M059J (cell line): ENCODE data around the gene MRGPRE. TPM values are rescaled to one million over a fixed set of nuclear protein-coding genes. Genes with fewer than 3 reads are reported as not detected.

ENCODE experiments used
- DNase-seq: peaks from one replicate; pipeline ENCODE4 v3.0.0-alpha.2; 2012; ENCODE audit warnings: low read depth
- total RNA-seq: library from RNA; depleted of rRNA; stranded (reverse); fragments of >200 nt; shearing (Covaris generic); gene quantifications from 2 replicates; pipeline ENCODE4 v1.2.3, GENCODE V29; 2014

MRGPRE gene
- total RNA-seq, 1 experiment from 2014 or later = not detected

DNA sequence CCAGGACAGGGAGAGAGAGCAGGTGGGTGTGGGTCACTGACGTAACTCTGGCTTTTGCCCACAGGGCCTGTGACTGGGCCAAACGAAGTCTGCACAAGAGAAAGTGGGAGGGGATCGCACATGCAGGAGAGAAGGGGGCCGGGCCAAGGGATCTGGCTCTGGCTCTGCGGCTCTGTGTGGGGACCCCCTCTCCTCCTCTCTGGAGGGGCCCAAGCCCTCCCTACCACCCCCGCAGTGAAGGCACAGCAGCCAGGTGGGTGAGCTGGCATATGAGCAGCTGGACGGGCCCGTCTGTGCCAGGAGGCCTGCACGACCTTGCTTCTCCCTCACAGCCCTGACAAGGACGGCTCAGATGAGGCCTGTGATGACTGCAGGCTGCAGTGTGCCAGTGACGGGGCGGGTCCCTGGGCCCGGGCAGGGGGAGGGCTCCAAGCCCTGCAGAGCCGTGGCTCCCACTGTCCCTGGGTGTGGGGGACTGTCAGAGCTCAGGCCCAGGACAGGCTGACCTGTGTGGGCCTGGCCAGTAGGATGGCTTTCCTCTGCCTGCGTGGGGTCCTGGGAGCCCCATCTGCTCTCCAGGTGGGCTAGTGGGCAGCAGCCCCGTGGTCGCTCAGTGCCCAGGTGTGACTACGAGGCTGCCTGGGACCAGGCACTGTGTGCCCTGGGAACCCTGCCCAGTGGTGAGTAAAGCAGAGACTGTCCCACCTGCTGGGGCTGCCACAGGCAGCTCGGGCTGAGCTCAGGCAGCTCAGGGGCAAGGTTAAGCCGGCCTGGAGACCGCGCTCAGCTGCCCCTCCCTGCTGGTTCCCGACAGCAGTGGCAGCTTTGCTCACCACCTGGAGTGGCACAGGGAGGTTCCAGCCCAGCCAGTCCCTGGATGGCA is 35.8 kb downstream of the MRGPRE start:
- no peak for DNase-seq

DNA sequence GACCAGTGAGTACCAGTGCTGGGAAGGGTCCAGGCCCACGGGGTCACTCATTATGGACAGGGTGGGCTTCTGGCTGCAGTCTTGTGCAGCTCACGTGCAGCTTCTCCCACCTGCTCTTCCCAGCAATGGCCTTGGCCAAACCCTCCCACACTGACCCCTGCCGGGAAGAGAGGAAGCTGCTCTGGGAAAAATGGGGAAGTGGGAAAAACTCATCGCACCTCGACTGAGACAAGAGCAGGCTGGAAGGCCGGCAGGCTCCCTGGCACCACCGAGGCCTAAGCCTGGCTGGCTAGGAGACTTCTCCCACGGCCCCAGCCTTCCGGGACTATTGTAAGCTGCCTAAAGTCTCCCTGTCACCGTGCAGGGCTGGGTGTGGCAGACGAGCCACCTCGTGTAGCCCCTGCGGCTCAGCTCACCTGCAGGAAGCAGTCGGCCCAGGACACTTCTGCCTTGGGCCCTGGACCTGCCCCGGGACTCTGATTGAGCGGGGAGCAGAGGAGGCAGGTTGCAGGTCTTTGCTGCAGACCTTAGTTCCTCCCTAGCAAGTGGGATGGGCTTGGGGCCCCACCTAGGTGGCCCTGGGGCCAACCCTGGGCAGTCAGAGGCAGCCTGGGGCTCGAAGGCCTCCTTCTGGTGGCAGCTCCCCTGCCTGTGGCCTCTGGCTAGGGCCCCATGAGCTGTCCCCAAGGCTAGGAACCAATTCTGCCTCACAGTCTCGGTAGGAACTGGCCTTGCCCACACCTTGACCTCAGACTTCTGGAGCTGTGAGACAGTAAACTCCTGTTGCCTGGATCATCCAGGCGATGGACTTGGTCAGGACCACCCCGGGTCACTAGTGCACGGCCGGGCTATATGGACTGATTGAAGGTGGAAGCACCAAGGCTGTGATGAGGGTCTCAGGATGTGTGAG is 36.7 kb downstream of the MRGPRE start:
- no peak for DNase-seq

DNA sequence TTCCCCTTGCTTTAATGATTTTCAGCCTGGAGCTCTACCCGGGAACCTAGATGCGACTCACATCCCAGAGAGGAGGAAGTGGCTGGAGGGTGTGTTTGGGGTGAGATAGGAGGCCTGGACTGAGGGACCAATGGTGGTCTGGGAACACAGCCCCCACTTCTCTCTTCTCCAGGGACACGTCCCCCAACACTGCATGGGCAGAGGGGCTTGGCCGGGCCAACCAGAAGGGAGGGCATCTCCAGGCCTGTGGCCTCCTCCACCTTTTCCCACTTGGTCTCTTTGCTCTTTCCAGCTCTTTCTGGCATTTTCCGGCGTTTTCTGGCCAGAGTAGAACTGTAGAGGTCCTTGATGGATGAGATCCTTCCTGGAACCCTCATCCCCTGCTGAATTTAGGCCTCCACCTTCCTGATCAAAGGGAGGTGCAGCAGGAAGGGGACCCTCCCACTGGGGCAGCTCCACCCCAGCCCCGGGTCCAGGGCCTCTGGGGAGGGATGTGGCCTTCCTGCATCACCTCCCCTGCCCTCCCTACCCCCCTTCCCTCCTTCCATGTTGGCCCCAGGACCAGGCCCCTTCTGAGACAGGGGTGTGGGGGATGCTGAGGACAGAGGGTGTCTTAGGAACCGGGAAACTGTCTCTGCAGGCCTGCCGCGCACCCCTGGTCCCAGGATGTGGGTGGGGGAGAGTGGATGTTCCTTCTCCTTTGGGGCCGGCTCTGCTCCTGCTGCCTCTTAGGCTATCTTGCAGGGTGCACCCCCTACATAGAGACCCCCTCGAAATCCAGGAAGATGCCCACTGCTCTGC is 38.0 kb downstream of the MRGPRE start:
- DNase-seq = no peak

DNA sequence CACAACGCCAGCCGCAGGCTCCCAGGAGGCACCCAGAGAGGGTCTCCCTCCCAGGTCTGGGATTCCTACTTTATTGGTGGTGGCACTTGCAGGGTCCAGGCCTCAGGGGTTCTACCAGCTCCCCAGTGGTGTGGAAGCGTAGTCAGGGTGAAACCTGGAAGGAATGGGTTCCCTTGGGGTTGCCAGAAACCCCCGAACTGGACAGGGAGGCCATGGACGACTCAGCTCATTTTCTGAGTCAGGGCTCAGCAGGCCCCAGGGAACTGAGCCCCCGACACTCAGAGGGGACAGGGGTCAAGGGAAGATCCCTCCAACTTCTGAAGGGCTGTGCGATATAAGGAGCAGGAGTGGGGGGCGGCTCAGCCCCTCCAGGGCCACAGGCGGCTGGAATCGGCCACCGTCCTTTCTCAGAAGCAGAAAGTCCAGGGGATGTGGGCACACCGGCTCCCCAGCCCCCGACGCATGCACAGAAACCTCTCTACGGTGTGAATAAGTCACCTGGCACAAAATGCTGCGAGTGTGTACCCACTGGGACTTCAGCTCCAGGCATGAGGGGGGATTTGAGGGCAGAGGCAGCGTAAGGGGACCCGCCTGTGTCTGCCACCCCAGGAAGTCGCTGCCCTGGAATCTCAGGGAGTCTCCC is 38.7 kb downstream of the MRGPRE start:
- no peak for DNase-seq

DNA sequence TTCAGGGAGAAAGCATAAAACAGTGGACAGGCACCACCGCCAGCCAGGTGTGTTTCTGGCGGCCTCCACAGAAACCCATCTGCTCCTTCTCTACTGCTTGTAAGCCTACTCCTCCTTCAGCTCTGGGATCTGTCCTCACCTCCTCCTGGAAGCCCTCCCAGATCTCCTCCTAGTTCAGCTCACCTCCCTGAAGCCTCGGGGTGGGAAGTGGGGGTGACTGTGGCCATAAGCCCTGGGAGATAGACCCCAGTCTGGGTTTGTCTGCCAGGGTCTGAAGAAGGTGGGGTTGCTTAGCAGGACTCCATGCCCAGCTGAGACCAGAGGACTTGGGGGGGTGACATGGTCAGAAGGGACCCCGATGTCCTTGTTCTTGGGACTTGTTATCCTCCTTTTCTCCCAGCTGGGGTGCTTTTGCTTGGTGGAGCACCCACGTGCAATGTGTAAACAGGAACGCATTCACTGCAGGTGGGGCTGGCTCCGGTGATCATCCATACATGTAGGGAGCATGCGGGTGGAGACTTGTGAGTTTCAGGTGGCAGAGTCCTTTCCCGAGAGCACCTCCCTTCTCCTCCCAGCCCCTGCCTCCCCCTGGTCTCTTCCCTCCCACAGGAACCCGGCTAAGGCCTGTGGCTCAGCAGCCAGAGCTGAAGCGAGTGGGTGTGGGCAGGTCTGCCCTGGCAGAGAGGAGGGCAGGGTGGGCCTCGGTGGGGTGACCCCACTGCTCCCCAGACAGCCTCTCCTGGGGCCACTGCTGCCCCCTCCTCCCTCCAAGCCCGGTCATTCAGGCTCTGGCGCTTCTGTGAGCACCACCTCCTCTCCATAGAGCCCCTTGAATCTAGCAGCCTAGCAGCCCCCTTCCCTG is 39.5 kb downstream of the MRGPRE start:
- DNase-seq = no peak

DNA sequence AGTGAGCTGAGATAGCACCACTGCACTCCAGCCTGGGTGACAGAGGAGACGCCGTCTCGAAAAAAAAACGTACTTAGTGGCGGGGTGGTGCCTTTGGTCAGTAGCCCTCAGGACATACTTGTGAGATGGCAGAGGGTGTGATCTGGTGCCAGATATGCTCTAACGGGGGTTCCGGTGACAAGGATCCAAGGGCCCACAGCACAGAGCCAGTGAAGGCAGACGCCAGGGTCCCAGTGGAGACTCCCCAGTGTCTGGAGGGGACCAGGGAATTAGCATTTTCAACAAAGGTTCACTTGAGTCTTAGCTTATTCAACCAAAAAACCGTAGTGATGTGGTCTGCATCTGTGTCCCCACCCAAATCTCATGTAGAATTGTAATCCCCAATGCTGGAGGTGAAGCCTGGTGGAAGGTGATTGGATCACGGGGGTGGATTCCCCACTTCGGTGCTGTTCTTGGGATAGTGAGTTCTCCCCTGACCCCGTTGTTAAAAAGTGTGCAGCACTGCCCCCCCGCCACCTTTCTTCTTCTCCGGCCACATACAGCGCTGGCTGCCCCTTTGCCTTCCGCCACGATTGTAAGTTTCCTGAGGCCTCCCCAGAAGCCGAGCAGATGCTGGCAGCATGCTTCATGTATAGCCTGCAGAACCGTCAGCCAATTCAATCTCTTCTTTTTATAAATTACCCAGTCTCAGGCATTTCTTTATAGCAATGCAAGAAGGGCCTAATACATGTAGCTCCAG is 40.5 kb downstream of the MRGPRE start:
- no peak for DNase-seq

DNA sequence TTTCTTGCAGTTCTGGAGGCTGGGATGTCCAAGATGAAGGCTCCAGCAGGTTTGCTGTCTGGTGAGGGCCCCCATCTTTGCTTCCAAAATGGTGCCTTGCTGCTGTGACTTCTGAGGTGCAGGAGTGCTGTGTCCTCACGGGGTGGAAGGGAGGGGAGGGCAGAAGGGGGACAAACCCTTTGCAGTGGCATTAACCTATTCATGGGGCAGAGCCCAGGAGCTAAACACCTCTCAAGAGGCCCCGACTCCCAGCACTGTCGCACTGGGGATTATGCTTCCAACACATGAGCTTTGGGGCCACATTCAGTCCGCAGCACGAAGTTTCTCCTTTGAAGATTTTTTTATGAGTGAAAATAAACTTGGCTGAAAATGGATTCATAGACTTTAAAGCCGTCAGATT is 41.6 kb downstream of the MRGPRE start:
- no peak for DNase-seq

DNA sequence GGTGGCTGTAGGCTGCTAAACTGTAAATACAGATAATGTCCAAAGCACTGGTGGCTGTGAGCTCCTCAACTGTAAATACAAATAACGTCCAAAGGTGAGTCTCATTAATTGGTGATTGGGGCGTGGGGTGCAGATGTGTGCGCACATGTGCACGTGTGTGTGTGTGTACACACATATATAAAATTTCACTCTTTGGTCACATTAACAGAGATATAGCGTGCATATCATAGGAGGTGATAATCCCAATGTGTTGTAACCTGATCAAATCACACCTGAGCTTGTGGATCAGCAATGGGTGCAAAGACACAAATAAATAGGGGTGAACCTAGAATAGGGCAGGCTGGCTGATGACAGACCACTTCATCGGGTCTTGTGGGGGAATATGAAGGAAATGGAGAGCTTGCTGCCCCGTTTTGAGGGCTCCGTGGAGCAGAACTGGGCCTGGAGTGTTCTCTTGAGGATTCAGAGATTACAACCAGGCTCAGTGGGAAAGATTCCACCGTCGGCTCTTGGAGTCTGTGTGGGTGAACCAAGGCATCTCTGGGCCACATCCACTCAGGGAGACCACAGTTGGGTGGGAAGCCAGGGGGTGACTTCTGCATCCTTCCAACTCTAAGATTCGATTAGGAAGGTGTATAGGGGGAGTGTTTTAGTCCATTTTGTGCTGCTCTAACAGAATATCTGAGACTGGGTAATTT is 42.2 kb downstream of the MRGPRE start:
- DNase-seq = no peak

DNA sequence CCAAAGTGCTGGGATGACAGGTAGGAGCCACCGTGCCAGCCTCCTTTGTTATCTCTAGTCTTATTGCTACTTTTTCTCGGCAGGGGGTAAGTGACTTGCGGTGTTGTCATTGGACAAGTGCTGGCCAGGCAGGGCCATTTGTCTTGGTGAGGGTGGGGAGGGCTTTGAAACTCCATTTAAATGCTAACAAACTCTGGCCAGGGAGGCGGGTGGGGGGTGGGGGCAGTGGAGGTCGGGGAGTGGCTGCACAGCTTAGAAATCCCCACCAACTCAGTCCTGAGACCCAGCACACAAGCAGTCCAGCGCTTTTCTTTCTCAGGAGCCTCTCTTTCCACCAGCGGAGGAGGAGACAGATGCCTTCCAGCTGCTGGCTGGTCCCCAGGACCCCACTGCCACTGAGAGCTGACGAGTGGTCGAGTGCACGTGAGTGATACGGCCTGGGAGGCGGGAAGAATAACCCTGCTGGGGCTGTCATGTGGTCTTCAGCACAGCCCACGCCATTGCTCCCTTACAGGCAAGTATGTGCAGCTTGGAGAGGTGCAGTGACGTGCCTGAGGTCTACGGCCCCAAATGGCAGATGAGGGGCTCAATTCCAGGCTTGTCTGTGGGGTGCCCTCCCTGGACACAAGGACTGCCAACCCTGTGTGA is 42.9 kb downstream of the MRGPRE start:
- no peak for DNase-seq

DNA sequence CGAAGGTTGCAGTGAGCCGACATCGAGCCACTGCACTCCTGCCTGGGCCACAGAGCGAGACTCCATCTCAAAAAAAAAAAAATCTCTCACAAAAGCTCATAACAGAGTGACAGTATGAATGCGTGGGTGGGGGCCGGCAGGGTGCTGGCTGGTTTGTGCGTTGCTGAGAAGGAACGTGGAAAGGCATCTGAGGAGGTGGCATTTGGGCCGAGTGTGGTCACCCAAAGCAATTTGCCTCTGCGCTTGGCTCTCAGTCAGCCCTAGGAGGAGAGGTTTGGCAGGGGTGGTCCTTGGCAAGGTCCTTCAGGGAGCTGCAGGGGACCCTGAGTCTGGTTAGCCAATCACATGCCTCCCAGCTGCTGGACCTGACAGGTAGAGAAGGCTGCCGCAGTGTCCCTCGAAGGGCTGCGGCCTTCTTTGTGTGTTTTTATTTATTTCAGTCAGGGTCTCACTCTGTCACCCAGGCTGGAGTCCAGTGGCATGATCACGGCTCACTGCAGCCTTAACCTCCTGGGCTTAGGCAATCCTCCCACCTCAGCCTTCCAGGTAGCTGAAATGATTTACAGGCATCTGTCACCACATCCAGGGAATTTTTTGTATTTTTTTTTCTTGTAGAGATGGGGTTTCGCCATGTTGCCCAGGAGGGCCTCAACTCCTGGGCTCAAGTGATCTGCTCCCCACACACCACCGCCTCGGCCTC is 43.6 kb downstream of the MRGPRE start:
- no peak for DNase-seq

DNA sequence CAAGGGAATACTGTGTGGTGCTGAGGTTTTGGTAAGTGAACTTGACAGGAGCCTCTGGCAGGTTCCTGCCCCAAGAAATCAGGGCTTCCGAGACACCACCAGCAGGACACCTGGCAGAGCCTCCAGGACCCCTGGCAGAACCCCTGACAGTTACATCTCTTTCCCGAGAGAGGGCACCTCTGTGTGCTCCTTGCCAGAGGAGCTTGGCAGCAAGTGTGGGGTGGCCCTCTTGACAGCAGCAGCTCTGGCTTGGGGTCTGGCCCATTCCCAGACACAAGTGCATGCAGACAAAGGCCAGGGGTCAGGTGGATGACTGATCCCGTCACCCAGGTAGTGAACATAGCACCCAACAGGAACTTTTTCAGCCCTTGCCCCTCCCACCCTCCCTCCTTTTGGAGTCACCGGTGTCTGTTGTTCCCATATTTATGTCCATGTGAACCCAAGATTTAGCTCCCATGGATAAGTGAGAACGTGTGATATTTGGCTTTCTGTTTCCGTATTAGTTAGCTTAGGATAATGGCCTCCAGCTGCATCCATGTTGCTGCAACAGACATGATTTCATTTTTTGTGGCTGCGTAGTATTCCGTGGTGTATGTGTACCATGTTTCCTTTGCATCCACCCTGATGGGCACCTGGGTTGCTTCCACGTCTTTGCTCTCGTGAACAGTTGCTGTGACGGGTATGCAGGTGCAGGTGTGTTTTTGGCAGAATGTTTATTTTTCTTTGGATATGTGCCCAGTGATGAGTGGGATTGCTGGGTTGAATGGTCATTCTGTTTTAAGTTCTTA is 45.9 kb downstream of the MRGPRE start:
- DNase-seq = no peak

DNA sequence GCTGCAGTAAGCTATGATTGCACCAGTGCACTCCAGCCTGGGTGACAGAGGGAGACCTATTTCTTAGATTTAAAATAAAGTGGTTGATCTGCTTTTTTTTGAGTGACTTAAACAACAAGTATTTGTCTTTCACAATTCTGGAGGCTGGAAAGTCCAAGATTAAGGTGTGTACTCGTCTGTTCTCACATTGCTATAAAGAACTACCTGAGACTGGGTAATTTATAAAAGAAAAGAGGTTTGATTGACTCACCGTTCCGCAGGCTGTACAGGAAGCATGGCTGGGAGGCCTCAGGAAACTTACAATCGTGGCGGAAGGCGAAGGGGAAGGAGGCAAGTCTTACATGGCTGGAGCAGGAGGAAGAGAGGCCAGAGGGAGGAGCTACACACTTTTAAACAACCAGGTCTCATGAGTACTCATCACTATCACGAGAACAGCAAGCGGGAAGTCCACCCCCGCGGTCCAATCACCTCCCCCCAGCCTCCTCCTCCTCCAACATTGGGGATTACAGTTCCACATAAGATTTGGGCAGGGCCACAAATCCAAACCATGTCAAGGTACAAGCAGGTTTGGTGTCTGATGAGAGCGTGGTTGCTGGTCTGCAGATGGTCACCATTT is 47.4 kb downstream of the MRGPRE start:
- no peak for DNase-seq

DNA sequence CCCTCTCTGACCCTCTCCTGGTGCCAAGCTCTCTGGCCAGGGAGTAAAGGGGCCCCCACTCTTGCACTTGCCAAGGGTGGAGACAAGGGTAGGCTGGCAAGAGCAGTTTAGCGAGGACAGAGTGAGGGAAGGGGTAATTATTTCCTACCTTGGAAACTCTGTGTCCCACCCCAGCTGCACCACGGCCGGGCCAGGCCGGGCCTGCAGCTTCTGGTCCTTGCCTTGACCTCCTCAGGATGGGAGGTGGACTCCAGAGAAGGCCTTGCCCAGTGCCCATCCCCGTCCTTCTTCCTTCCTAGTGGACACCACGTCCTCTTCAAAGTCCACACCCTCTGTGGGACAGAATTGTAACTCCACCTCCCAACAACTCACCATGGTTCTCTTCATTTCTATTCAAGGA is 48.7 kb downstream of the MRGPRE start:
- no peak for DNase-seq

DNA sequence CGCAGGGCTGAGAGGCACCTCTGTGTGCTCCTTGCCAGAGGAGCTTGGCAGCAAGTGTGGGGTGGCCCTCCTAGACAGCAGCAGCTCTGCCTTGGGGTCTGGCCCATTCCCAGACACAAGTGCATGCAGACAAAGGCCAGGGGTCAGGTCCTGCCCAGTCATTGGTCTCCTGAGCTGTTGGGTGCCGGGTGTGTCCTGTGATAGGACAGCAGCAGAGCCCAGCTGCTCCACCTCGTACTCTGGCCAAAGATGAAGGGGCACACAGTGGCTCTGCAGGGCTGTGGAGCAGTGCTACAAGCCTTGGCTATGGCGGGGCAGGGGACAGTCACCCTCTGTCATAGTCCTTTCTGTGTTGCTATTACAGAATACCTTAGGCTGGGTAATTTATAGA is 49.8 kb downstream of the MRGPRE start:
- DNase-seq = no peak

DNA sequence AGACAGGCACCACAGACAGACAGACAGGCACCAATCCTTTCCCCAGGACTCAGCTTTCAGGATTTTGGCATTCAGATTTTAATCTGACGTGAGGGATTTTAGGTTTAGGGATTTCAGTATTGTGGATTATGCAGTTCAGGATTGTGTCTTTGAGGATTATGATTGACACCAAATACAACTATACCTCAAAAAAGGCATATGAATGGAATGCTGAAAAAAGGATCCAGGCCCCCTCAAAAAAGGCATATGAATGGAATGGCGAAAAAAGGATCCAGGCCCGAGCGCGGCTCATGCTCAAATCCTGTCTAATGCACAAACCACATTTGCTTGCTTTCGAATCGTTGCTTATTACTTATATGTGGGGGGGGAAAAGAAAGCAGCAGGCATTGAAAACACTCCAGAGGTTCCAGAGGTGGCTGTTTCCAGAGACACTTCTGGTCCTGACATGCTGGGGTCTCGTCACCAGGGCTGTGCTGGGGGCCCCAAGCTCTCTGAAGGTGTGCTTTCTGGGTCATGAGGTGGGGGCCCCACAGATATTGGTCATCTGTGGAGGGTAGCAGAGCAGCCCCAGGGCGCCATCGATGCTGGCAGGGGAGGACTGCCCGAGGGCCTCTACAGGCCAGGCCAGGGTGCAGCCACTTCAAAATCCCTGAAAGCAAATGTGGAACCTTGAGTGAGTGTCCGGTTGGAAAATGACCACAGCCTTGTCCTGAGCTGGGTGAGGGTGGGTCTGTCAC is 50.3 kb downstream of the MRGPRE start:
- no peak for DNase-seq

DNA sequence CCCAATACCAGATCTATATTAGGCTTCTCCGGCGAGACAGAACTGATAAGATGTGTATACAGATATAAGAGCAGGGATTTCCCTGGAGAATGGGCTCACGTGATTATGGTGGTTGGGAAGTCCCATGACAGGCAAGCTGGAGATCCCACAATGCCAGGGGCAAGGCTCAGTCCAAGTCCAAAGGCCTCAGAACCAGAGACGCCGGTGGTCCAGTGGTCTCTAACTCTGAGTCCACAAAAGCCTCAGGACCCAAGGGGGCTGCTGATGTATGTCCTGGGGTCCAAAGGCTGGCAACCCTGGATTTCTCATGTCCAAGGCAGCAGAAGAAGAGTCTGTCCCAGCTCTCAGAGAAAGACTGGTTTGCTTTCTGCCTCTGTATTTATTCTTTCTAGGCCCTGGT is 51.3 kb downstream of the MRGPRE start:
- DNase-seq = no peak
